Spleen (tissue), 11 donors: ENCODE data around the gene KLK3. TPM values are rescaled to one million over a fixed set of nuclear protein-coding genes. Genes with fewer than 3 reads are reported as not detected.

Experiments used
- DNase-seq: peaks from one replicate; pipeline ENCODE4 v3.0.0-alpha.2; 2020
- H3K27ac ChIP-seq, 8 donors: fragments of 200-600 bp; sonication (generic) in 7 of 8; 1 replicate in 4 of 8; 2 replicates in 4 of 8; pipeline versions ENCODE4 v1.5.0 to v1.8.0; 2016 to 2021; ENCODE audit warnings: inconsistent platforms in 4 of 8, mild to moderate bottlenecking in 4 of 8, moderate library complexity in 1 of 8
- H3K27me3 ChIP-seq, 7 donors: fragments of 200-600 bp; sonication (generic) in 6 of 7; replicated peaks in 1 of 7; 1 replicate in 4 of 7; 2 replicates in 3 of 7; pipeline versions ENCODE4 v1.5.0 to v1.8.0; 2016 to 2021; ENCODE audit warnings: inconsistent platforms in 3 of 7, mild to moderate bottlenecking in 1 of 7
- H3K36me3 ChIP-seq, 6 donors: fragments of 200-600 bp; sonication (generic) in 5 of 6; 1 replicate in 4 of 6; 2 replicates in 2 of 6; pipeline versions ENCODE4 v1.5.0 to v1.8.0; 2016 to 2021; ENCODE audit warnings: inconsistent platforms in 2 of 6
- H3K4me1 ChIP-seq, 6 donors: fragments of 200-600 bp; sonication (generic) in 5 of 6; 1 replicate in 3 of 6; 2 replicates in 3 of 6; pipeline versions ENCODE4 v1.5.0 to v1.8.0; 2016 to 2021; ENCODE audit warnings: inconsistent platforms in 3 of 6
- H3K4me3 ChIP-seq, 8 donors: fragments of 200-600 bp; sonication (generic) in 7 of 8; 1 replicate in 4 of 8; 2 replicates in 4 of 8; pipeline versions ENCODE4 v1.5.0 to v1.8.0; 2016 to 2021; ENCODE audit warnings: inconsistent platforms in 4 of 8, mild to moderate bottlenecking in 4 of 8, moderate library complexity in 2 of 8
- H3K9me3 ChIP-seq, 8 donors: fragments of 200-600 bp; sonication (generic) in 7 of 8; 1 replicate in 4 of 8; 2 replicates in 4 of 8; pipeline versions ENCODE4 v1.5.0 to v1.8.0; 2016 to 2021; ENCODE audit warnings: inconsistent platforms in 4 of 8
- POLR2A ChIP-seq, 3 donors: fragments of 450-650 bp; IDR thresholded peaks; one replicate each; pipeline ENCODE4 v1.5.1; 2017; ENCODE audit warnings: antibody characterized with exemption in 3 of 3, mild to moderate bottlenecking in 1 of 3
- POLR2AphosphoS5 ChIP-seq, 3 donors: sonication (generic); formaldehyde crosslinking; IDR thresholded peaks; one replicate each; pipeline ENCODE4 v1.5.1; 2017; ENCODE audit warnings: antibody characterized with exemption in 3 of 3
- WGBS, 5 donors: extraction: QIAGEN DNeasy Blood & Tissue Kit in 3 of 5; methylation state at CpG; one replicate each; pipeline versions ENCODE4 v1.1.5 to v1.1.7; 2013 to 2018; 5-methylcytosine and 5-hydroxymethylcytosine counted together
- intact Hi-C: fragments of 100-400 bp; cut with DNase I; formaldehyde crosslinking; loops from one replicate; pipeline ENCODE4 v1.15.0; 2023; ENCODE audit warnings: low total_unique reads
- polyA plus RNA-seq, 3 donors: library from polyadenylated mRNA; stranded (reverse); fragments of 200-250 nt; gene quantifications; one replicate each; pipeline ENCODE4 v1.2.1, GENCODE V29; 2013
- total RNA-seq, 7 donors: library from RNA; depleted of rRNA in 3 of 7; stranded (reverse); fragments of >200 nt in 3 of 7; fragmentation: NEBNext Ultra II Directional in 4 of 7; extraction: Animal tissue kit (Norgen Biotek cat#: 25700) in 4 of 7; gene quantifications; one replicate each; pipeline versions ENCODE4 v1.1.0 to v1.2.1, GENCODE V29; 2016 to 2021
- TF ChIP-seq, protein P1 (sequence below), 11 experiments: fragments of 200-600 bp in 7 of 11; fragments of 450-650 bp in 4 of 11; sonication (generic) in 4 of 11; IDR thresholded peaks in 8 of 11; conservative IDR thresholded peaks in 3 of 11; 1 replicate in 7 of 11; 2 replicates in 4 of 11; pipeline versions ENCODE4 v1.4.0 to v1.8.0; 2016 to 2021; ENCODE audit warnings: antibody characterized with exemption in 11 of 11, inconsistent platforms in 4 of 11, mild to moderate bottlenecking in 1 of 11
- donor health status: healthy with polysubstance abuse.
- donor health status: DM: no; HTN: no; CAD: no; lungs with moderate emphysema.
- donor health status: DM: no; HTN: no; CAD: no.
- donor health status: Bipolar disorder and iron deficiency.
- donor health status: healthy.
- donor health status: DM: no; HTN: no; CAD: no.
- donor health status: DM: yes; HTN: yes; CAD: no.

KLK3 gene
- total and polyA plus RNA-seq, 10 donors, result 0.03 TPM; not detected in 9

DNA sequence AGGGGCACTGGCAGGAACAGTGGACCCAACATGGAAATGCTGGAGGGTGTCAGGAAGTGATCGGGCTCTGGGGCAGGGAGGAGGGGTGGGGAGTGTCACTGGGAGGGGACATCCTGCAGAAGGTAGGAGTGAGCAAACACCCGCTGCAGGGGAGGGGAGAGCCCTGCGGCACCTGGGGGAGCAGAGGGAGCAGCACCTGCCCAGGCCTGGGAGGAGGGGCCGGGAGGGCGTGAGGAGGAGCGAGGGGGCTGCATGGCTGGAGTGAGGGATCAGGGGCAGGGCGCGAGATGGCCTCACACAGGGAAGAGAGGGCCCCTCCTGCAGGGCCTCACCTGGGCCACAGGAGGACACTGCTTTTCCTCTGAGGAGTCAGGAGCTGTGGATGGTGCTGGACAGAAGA, 22.6 kb downstream of the KLK3 start:
- intact Hi-C loops, result no loop called here
- no peaks in the 10 kb centered on the region for H3K36me3 ChIP-seq
- no peak overlapping the region for H3K27ac ChIP-seq
- H3K4me3 ChIP-seq, result no peak overlapping the region
- TF ChIP-seq, protein P1, sequence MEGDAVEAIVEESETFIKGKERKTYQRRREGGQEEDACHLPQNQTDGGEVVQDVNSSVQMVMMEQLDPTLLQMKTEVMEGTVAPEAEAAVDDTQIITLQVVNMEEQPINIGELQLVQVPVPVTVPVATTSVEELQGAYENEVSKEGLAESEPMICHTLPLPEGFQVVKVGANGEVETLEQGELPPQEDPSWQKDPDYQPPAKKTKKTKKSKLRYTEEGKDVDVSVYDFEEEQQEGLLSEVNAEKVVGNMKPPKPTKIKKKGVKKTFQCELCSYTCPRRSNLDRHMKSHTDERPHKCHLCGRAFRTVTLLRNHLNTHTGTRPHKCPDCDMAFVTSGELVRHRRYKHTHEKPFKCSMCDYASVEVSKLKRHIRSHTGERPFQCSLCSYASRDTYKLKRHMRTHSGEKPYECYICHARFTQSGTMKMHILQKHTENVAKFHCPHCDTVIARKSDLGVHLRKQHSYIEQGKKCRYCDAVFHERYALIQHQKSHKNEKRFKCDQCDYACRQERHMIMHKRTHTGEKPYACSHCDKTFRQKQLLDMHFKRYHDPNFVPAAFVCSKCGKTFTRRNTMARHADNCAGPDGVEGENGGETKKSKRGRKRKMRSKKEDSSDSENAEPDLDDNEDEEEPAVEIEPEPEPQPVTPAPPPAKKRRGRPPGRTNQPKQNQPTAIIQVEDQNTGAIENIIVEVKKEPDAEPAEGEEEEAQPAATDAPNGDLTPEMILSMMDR (IDR thresholded peaks at IDR 0.05 in 8 of 11, conservative IDR thresholded peaks at IDR 0.05 in 3 of 11), result no peak
- TF ChIP-seq POLR2AphosphoS5 (IDR thresholded peaks at IDR 0.05), result no peak
- TF ChIP-seq POLR2A (IDR thresholded peaks at IDR 0.05), result no peak
- WGBS, 5 donors, result 30 to 45% (median 34%) methylated on average over 4 to 8 of the region's 8 CpGs
- peaks cover 0 to 87% (median 0%) of the 10 kb centered on the region in 7 donors for H3K27me3 ChIP-seq
- H3K4me1 ChIP-seq, result peaks cover 0 to 12% (median 0%) of the 10 kb centered on the region in 6 donors
- no peaks in the 10 kb centered on the region for H3K9me3 ChIP-seq
- DNase-seq, result no peak

DNA sequence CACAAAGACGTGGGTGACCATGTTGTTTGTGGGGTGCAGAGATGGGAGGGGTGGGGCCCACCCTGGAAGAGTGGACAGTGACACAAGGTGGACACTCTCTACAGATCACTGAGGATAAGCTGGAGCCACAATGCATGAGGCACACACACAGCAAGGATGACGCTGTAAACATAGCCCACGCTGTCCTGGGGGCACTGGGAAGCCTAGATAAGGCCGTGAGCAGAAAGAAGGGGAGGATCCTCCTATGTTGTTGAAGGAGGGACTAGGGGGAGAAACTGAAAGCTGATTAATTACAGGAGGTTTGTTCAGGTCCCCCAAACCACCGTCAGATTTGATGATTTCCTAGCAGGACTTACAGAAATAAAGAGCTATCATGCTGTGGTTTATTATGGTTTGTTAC, 24.1 kb downstream of the KLK3 start:
- no peak overlapping the region for H3K4me3 ChIP-seq
- 46 to 75% (median 60%) methylated on average over 5 of the region's 5 CpGs for WGBS, 5 donors
- H3K27me3 ChIP-seq, result peaks cover 0 to 81% (median 0%) of the 10 kb centered on the region in 7 donors
- intact Hi-C loops, result no loop called here
- no peak overlapping the region for H3K27ac ChIP-seq
- no peaks in the 10 kb centered on the region for H3K9me3 ChIP-seq
- no peaks in the 10 kb centered on the region for H3K36me3 ChIP-seq
- no peak for DNase-seq
- TF ChIP-seq, protein P1 (IDR thresholded peaks at IDR 0.05 in 8 of 11, conservative IDR thresholded peaks at IDR 0.05 in 3 of 11), result no peak
- TF ChIP-seq POLR2AphosphoS5 (IDR thresholded peaks at IDR 0.05) (no peak), POLR2A (IDR thresholded peaks at IDR 0.05) (no peak)
- peaks cover 0 to 12% (median 0%) of the 10 kb centered on the region in 6 donors for H3K4me1 ChIP-seq

DNA sequence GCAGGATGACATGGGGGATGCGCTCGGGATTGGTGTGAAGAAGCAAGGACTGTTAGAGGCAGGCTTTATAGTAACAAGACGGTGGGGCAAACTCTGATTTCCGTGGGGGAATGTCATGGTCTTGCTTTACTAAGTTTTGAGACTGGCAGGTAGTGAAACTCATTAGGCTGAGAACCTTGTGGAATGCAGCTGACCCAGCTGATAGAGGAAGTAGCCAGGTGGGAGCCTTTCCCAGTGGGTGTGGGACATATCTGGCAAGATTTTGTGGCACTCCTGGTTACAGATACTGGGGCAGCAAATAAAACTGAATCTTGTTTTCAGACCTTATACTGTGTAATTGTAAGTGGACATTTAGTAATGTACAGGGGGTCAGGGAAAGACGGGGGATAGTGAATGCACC, 25.5 kb downstream of the KLK3 start:
- Histone ChIP-seq H3K4me3 (no peak overlapping the region), H3K4me1 (peaks cover 0 to 12% (median 0%) of the 10 kb centered on the region in 6 donors), H3K27me3 (peaks cover 0 to 76% (median 0%) of the 10 kb centered on the region in 7 donors), H3K36me3 (no peaks in the 10 kb centered on the region), H3K9me3 (no peaks in the 10 kb centered on the region), H3K27ac (no peak overlapping the region)
- intact Hi-C loops, result no loop called here
- TF ChIP-seq, protein P1 (IDR thresholded peaks at IDR 0.05 in 8 of 11, conservative IDR thresholded peaks at IDR 0.05 in 3 of 11), result no peak
- TF ChIP-seq POLR2AphosphoS5 (IDR thresholded peaks at IDR 0.05) (no peak), POLR2A (IDR thresholded peaks at IDR 0.05) (no peak)
- no peak for DNase-seq
- WGBS, 5 donors, result 77 to 86% (median 80%) methylated on average over 5 of the region's 5 CpGs

DNA sequence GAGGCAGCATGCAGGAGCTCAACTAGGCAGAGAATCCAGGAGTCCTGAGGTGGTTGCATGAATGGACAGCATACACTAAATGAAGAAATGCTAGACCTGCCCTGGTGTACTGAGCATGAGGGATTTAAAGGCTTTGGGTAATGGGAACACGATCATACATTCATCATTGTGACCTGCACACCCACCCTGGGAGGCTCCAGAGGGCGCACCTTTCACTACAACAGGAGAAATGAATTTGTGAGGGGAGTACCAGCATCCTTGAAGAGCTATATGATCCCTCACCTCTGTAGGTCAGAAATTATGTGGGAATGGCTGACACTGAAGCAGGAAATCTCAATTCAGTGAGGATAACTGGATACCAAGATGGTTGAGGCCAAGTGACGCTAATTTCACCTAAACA, 27.5 kb downstream of the KLK3 start:
- no peaks in the 10 kb centered on the region for H3K9me3 ChIP-seq
- TF ChIP-seq POLR2A (IDR thresholded peaks at IDR 0.05) (no peak), POLR2AphosphoS5 (IDR thresholded peaks at IDR 0.05) (no peak)
- TF ChIP-seq, protein P1 (IDR thresholded peaks at IDR 0.05 in 8 of 11, conservative IDR thresholded peaks at IDR 0.05 in 3 of 11), result no peak
- H3K27ac ChIP-seq, result no peak overlapping the region
- no peak overlapping the region for H3K4me3 ChIP-seq
- H3K27me3 ChIP-seq, result peaks cover 0 to 58% (median 0%) of the 10 kb centered on the region in 7 donors
- intact Hi-C loops, result no loop called here
- no peaks in the 10 kb centered on the region for H3K36me3 ChIP-seq
- DNase-seq, result no peak
- WGBS, 5 donors, result 50 to 59% (median 55%) methylated on average over 3 of the region's 3 CpGs
- H3K4me1 ChIP-seq, result no peaks in the 10 kb centered on the region
